Vagina (tissue), 2 donors: ENCODE results near the gene PPP1R13B. TPM values are rescaled to one million over a fixed set of nuclear protein-coding genes. Genes with fewer than 3 reads are reported as not detected.

Source experiments
- DNase-seq, 2 donors: peaks; one replicate each; pipeline ENCODE4 v3.0.0-alpha.2; 2017; ENCODE audit errors: extremely low spot score in 2 of 2
- H3K27ac ChIP-seq: fragments of 200-600 bp; sonication (generic); one replicate; pipeline ENCODE4 v1.5.1; 2019
- H3K27me3 ChIP-seq: fragments of 200-600 bp; sonication (generic); one replicate; pipeline ENCODE4 v1.5.1; 2019
- H3K36me3 ChIP-seq, 2 donors: fragments of 200-600 bp; sonication (generic); one replicate each; pipeline ENCODE4 v1.5.1; 2017 to 2019
- H3K4me1 ChIP-seq: fragments of 200-600 bp; sonication (generic); one replicate; pipeline ENCODE4 v1.5.1; 2019
- H3K4me3 ChIP-seq, 2 donors: fragments of 200-600 bp; sonication (generic); 1 replicate in 1 of 2; 2 replicates in 1 of 2; pipeline ENCODE4 v1.5.1; 2016 to 2019
- H3K9me3 ChIP-seq: fragments of 200-600 bp; sonication (generic); one replicate; pipeline ENCODE4 v1.5.1; 2019
- CTCF ChIP-seq, 3 experiments: fragments of 450-650 bp in 2 of 3; fragments of 200-600 bp in 1 of 3; sonication (generic) in 1 of 3; IDR thresholded peaks; one replicate each; pipeline ENCODE4 v1.5.1; 2017 to 2019; ENCODE audit warnings: antibody characterized with exemption in 3 of 3, mild to moderate bottlenecking in 2 of 3, moderate library complexity in 2 of 3
- POLR2A ChIP-seq, 2 donors: fragments of 450-650 bp; IDR thresholded peaks; one replicate each; pipeline ENCODE4 v1.6.1; 2017; ENCODE audit warnings: antibody characterized with exemption in 2 of 2, mild to moderate bottlenecking in 2 of 2, moderate library complexity in 2 of 2
- POLR2AphosphoS5 ChIP-seq, 2 donors: sonication (generic); formaldehyde crosslinking; IDR thresholded peaks; one replicate each; pipeline ENCODE4 v1.9.0; 2017; ENCODE audit warnings: antibody characterized with exemption in 2 of 2, mild to moderate bottlenecking in 2 of 2, low read depth in 1 of 2; ENCODE audit not compliant: insufficient read depth in 1 of 2
- intact Hi-C: fragments of 100-400 bp; cut with DNase I; formaldehyde crosslinking; loops from one replicate; pipeline ENCODE4 v1.15.1; 2023
- total RNA-seq: library from RNA; depleted of rRNA; stranded (reverse); fragments of >200 nt; gene quantifications from one replicate; pipeline ENCODE4 v1.2.3, GENCODE V29; 2016

The PPP1R13B gene
- total RNA-seq, 1 donor from 2014 or later, result 34.1 TPM

GRCh38 chr14:103770902-103771301 lies 76.5 kb downstream of the PPP1R13B start:
- no peak for DNase-seq
- no peaks in the 10 kb centered on the region for H3K4me1 ChIP-seq
- H3K27ac ChIP-seq, result no peak overlapping the region
- no peaks in the 10 kb centered on the region for H3K27me3 ChIP-seq
- intact Hi-C loops, result no loop called here
- H3K36me3 ChIP-seq, result no peaks in the 10 kb centered on the region
- TF ChIP-seq POLR2A (IDR thresholded peaks at IDR 0.05) (no peak), CTCF (IDR thresholded peaks at IDR 0.05) (no peak), POLR2AphosphoS5 (IDR thresholded peaks at IDR 0.05; ENCODE audit: insufficient read depth in 1 of 2, low read depth in 1 of 2) (no peak)
- H3K4me3 ChIP-seq, result no peak overlapping the region
- H3K9me3 ChIP-seq, result no peaks in the 10 kb centered on the region

GRCh38 chr14:103770500-103770899 lies 76.9 kb downstream of the PPP1R13B start:
- no peaks in the 10 kb centered on the region for H3K36me3 ChIP-seq
- intact Hi-C loops, result no loop called here
- H3K4me3 ChIP-seq, result no peak overlapping the region
- TF ChIP-seq CTCF (IDR thresholded peaks at IDR 0.05), result no peak
- TF ChIP-seq POLR2AphosphoS5 (IDR thresholded peaks at IDR 0.05; ENCODE audit: insufficient read depth in 1 of 2, low read depth in 1 of 2), result no peak
- TF ChIP-seq POLR2A (IDR thresholded peaks at IDR 0.05), result no peak
- H3K4me1 ChIP-seq, result no peaks in the 10 kb centered on the region
- DNase-seq, result no peak
- H3K27me3 ChIP-seq, result no peaks in the 10 kb centered on the region
- H3K27ac ChIP-seq, result no peak overlapping the region
- H3K9me3 ChIP-seq, result no peaks in the 10 kb centered on the region

- no peaks in the 10 kb centered on the region for H3K27me3 ChIP-seq
- H3K9me3 ChIP-seq, result no peaks in the 10 kb centered on the region
- intact Hi-C loops, result no loop called here
- TF ChIP-seq POLR2AphosphoS5 (IDR thresholded peaks at IDR 0.05; ENCODE audit: insufficient read depth in 1 of 2, low read depth in 1 of 2) (no peak), CTCF (IDR thresholded peaks at IDR 0.05) (no peak), POLR2A (IDR thresholded peaks at IDR 0.05) (no peak)
- H3K27ac ChIP-seq, result no peak overlapping the region
- no peaks in the 10 kb centered on the region for H3K4me1 ChIP-seq
- H3K36me3 ChIP-seq, result peaks cover 0 to 3% of the 10 kb centered on the region in 2 donors
- DNase-seq, result no peak
- H3K4me3 ChIP-seq, result no peak overlapping the region
Observed at GRCh38 chr14:103767336-103767894, 80.0 kb downstream of the PPP1R13B start.

- peaks cover 0 to 3% of the 10 kb centered on the region in 2 donors for H3K36me3 ChIP-seq
- H3K4me3 ChIP-seq, result no peak overlapping the region
- no peaks in the 10 kb centered on the region for H3K4me1 ChIP-seq
- H3K27ac ChIP-seq, result no peak overlapping the region
- no peak for DNase-seq
- intact Hi-C loops, result no loop called here
- TF ChIP-seq POLR2A (IDR thresholded peaks at IDR 0.05), result no peak
- TF ChIP-seq CTCF (IDR thresholded peaks at IDR 0.05), result no peak
- TF ChIP-seq POLR2AphosphoS5 (IDR thresholded peaks at IDR 0.05; ENCODE audit: insufficient read depth in 1 of 2, low read depth in 1 of 2), result no peak
- no peaks in the 10 kb centered on the region for H3K9me3 ChIP-seq
- H3K27me3 ChIP-seq, result no peaks in the 10 kb centered on the region
Observed at GRCh38 chr14:103765526-103765925, 81.8 kb downstream of the PPP1R13B start.

- H3K9me3 ChIP-seq, result no peaks in the 10 kb centered on the region
- TF ChIP-seq POLR2A (IDR thresholded peaks at IDR 0.05) (no peak), POLR2AphosphoS5 (IDR thresholded peaks at IDR 0.05; ENCODE audit: insufficient read depth in 1 of 2, low read depth in 1 of 2) (no peak), CTCF (IDR thresholded peaks at IDR 0.05) (no peak)
- H3K4me3 ChIP-seq, result no peak overlapping the region
- no peak overlapping the region for H3K27ac ChIP-seq
- intact Hi-C loops, result no loop called here
- DNase-seq, result no peak
- no peaks in the 10 kb centered on the region for H3K4me1 ChIP-seq
- H3K36me3 ChIP-seq, result peaks cover 0 to 3% of the 10 kb centered on the region in 2 donors
- no peaks in the 10 kb centered on the region for H3K27me3 ChIP-seq
Observed at GRCh38 chr14:103763730-103764488, 83.5 kb downstream of the PPP1R13B start.
